Keratinocyte (primary cell): Measurements from ENCODE around the gene ASZ1. TPM values are rescaled to one million over a fixed set of nuclear protein-coding genes. Genes with fewer than 3 reads are reported as not detected.

Source experiments
- DNase-seq: peaks from one replicate; pipeline ENCODE4 v3.0.0-alpha.2; 2011; ENCODE audit warnings: low read depth, missing footprints, low spot score
- FAIRE-seq: peaks from 2 replicates; lab custom pipeline; 2011; peaks lifted over from hg19 to GRCh38; lab: Jason Lieb, UNC
- H2AFZ ChIP-seq: 2 replicates; pipeline ENCODE4 v1.6.0; 2012; ENCODE audit warnings: low read length, control low read depth, inconsistent platforms; ENCODE audit not compliant: control insufficient read depth
- H3K27ac ChIP-seq: 2 replicates; pipeline ENCODE4 v1.5.1; 2011; ENCODE audit warnings: low read length; ENCODE audit not compliant: control insufficient read depth, insufficient read depth
- H3K27me3 ChIP-seq: 3 replicates; pipeline ENCODE4 v1.6.0; 2011; ENCODE audit warnings: low read length; ENCODE audit not compliant: control insufficient read depth, insufficient read depth; ENCODE audit errors: extremely low read depth
- H3K36me3 ChIP-seq, 2 experiments: 2 replicates in 1 of 2; 3 replicates in 1 of 2; pipeline ENCODE4 v1.5.1; 2011; ENCODE audit warnings: low read length in 2 of 2, mild to moderate bottlenecking in 1 of 2; ENCODE audit not compliant: control insufficient read depth in 2 of 2, insufficient read depth in 2 of 2; ENCODE audit errors: extremely low read depth in 1 of 2
- H3K4me1 ChIP-seq: 3 replicates; pipeline ENCODE4 v1.5.1; 2011; ENCODE audit warnings: low read length; ENCODE audit not compliant: control insufficient read depth, insufficient read depth; ENCODE audit errors: extremely low read depth
- H3K4me2 ChIP-seq: 3 replicates; pipeline ENCODE4 v1.6.0; 2011; ENCODE audit warnings: low read depth, low read length; ENCODE audit not compliant: control insufficient read depth, insufficient read depth; ENCODE audit errors: extremely low read depth
- H3K4me3 ChIP-seq, 3 experiments: fragments of 200-600 bp in 1 of 3; sonication (generic) in 1 of 3; 2 replicates in 2 of 3; 3 replicates in 1 of 3; pipeline ENCODE4 v1.5.1; 2011 to 2016; ENCODE audit warnings: low read length in 3 of 3, mild to moderate bottlenecking in 3 of 3, control low read depth in 2 of 3, inconsistent platforms in 1 of 3, low read depth in 1 of 3, mixed read lengths in 1 of 3, mixed run types in 1 of 3, moderate library complexity in 1 of 3; ENCODE audit not compliant: control insufficient read depth in 2 of 3, insufficient read depth in 2 of 3; ENCODE audit errors: extremely low read depth in 1 of 3
- H3K79me2 ChIP-seq: 2 replicates; pipeline ENCODE4 v1.6.0; 2012; ENCODE audit warnings: low read length; ENCODE audit not compliant: control insufficient read depth, insufficient read depth
- H3K9ac ChIP-seq: 3 replicates; pipeline ENCODE4 v1.6.0; 2011; ENCODE audit warnings: low read length; ENCODE audit not compliant: control insufficient read depth, insufficient read depth; ENCODE audit errors: extremely low read depth
- H3K9me1 ChIP-seq: 3 replicates; pipeline ENCODE4 v1.6.0; 2011; ENCODE audit warnings: low read length; ENCODE audit not compliant: control insufficient read depth, insufficient read depth; ENCODE audit errors: extremely low read depth
- H3K9me3 ChIP-seq: 2 replicates; pipeline ENCODE4 v1.5.1; 2012; ENCODE audit warnings: low read depth, low read length; ENCODE audit not compliant: control insufficient read depth
- H4K20me1 ChIP-seq: 3 replicates; pipeline ENCODE4 v1.6.0; 2011; ENCODE audit warnings: low read length; ENCODE audit not compliant: control insufficient read depth, insufficient read depth; ENCODE audit errors: extremely low read depth
- CTCF ChIP-seq, 3 experiments: IDR thresholded peaks in 1 of 3; conservative IDR thresholded peaks in 1 of 3; optimal IDR thresholded peaks in 1 of 3; 2 replicates in 2 of 3; 3 replicates in 1 of 3; pipeline versions ENCODE3 to v1.5.1; 2011; ENCODE audit warnings: low read length in 3 of 3, mild to moderate bottlenecking in 3 of 3, moderate library complexity in 2 of 3, control low read depth in 1 of 3, inconsistent platforms in 1 of 3; ENCODE audit not compliant: insufficient read depth in 2 of 3; ENCODE audit errors: extremely low read depth in 1 of 3
- EZH2 ChIP-seq: IDR thresholded peaks from one replicate; pipeline ENCODE4 v1.6.1; 2012; ENCODE audit warnings: inconsistent platforms, mild to moderate bottlenecking, low read length, moderate library complexity
- dilution Hi-C: fragments of 300-500 bp; cut with MboI; formaldehyde crosslinking; loops from one replicate; pipeline ENCODE4 v1.7.0; 2020; ENCODE audit warnings: low sequenced_read_pairs; ENCODE audit not compliant: extremely low pct_ligation_motif_present
- polyA plus RNA-seq, 5 experiments: library from polyadenylated mRNA; depleted of rRNA in 3 of 5; stranded (reverse) in 3 of 5; stranded (forward) in 1 of 5; unstranded in 1 of 5; fragments of >200 nt; gene quantifications; 1 replicate in 1 of 5; 2 replicates in 3 of 5; 3 replicates in 1 of 5; pipeline versions ENCODE4 v1.2.1 to v1.2.3, GENCODE V29; 2011 to 2012; ENCODE audit warnings: missing spikeins in 2 of 5, low read depth in 1 of 5, low replicate concordance in 1 of 5

The ASZ1 gene
- polyA plus RNA-seq, 1 donor (not counting 4 experiments of a cell fraction or from before 2014, with no cell fraction given): not detected

DNA sequence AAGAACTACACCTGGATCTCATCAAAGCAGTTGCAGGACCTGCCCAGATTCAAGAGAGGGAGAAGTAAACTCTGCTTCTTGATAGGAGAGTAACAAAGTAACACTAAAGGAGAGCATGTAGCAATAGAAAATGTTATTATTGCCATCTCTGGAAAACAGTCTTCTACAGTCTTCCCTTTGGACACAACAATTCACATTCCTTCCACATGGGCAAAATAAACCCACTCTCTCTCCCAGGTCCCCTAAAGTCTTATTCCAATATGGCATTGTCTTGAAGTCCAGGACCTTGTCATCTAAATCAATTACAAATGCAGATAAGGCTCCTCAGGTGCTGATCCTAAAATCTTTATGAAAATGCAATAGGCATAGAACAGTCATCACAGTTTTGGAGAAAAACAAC, 94.1 kb downstream of the ASZ1 start:
- H3K9me3 ChIP-seq: no peaks in the 10 kb centered on the region
- no peaks in the 10 kb centered on the region for H4K20me1 ChIP-seq
- no peak overlapping the region for H3K4me2 ChIP-seq
- dilution Hi-C loops: no loop called here
- no peak overlapping the region for H2AFZ ChIP-seq
- no peak for DNase-seq
- FAIRE-seq: no peak
- H3K27ac ChIP-seq: no peak overlapping the region
- H3K4me3 ChIP-seq: no peak overlapping the region
- no peaks in the 10 kb centered on the region for H3K36me3 ChIP-seq
- no peaks in the 10 kb centered on the region for H3K79me2 ChIP-seq
- no peaks in the 10 kb centered on the region for H3K9me1 ChIP-seq
- no peak overlapping the region for H3K9ac ChIP-seq
- peaks cover 4% of the 10 kb centered on the region for H3K27me3 ChIP-seq
- H3K4me1 ChIP-seq: no peaks in the 10 kb centered on the region
- TF ChIP-seq CTCF (optimal IDR thresholded peaks at IDR 0.05 in 1 of 3, IDR thresholded peaks at IDR 0.05 in 1 of 3, conservative IDR thresholded peaks at IDR 0.05 in 1 of 3; ENCODE audit: extremely low read depth in 1 of 3, insufficient read depth in 2 of 3, low read length in 3 of 3): peak in 1 of 3 experiments; percentile 6
- no peak for TF ChIP-seq EZH2

- no peak overlapping the region for H2AFZ ChIP-seq
- no peaks in the 10 kb centered on the region for H3K4me1 ChIP-seq
- DNase-seq (no peak), FAIRE-seq (no peak)
- H3K79me2 ChIP-seq: no peaks in the 10 kb centered on the region
- H3K9me1 ChIP-seq: no peaks in the 10 kb centered on the region
- TF ChIP-seq EZH2: no peak
- no peak for TF ChIP-seq CTCF (optimal IDR thresholded peaks at IDR 0.05 in 1 of 3, IDR thresholded peaks at IDR 0.05 in 1 of 3, conservative IDR thresholded peaks at IDR 0.05 in 1 of 3; ENCODE audit: extremely low read depth in 1 of 3, insufficient read depth in 2 of 3, low read length in 3 of 3)
- H3K27me3 ChIP-seq: peaks cover 4% of the 10 kb centered on the region
- no peak overlapping the region for H3K9ac ChIP-seq
- no peaks in the 10 kb centered on the region for H4K20me1 ChIP-seq
- no peak overlapping the region for H3K4me2 ChIP-seq
- no peak overlapping the region for H3K27ac ChIP-seq
- H3K36me3 ChIP-seq: no peaks in the 10 kb centered on the region
- dilution Hi-C loops: no loop called here
- no peaks in the 10 kb centered on the region for H3K9me3 ChIP-seq
- H3K4me3 ChIP-seq: no peak overlapping the region
Observed at GRCh38 chr7:117332031-117332430, 95.3 kb downstream of the ASZ1 start.
